ENCODE measurements around the gene PSMC6. TPM values are rescaled to one million over a fixed set of nuclear protein-coding genes. Genes with fewer than 3 reads are reported as not detected.

The PSMC6 gene
- total RNA-seq, 2 experiments from 2014 or later, result 85.4 to 98.3 TPM

DNA sequence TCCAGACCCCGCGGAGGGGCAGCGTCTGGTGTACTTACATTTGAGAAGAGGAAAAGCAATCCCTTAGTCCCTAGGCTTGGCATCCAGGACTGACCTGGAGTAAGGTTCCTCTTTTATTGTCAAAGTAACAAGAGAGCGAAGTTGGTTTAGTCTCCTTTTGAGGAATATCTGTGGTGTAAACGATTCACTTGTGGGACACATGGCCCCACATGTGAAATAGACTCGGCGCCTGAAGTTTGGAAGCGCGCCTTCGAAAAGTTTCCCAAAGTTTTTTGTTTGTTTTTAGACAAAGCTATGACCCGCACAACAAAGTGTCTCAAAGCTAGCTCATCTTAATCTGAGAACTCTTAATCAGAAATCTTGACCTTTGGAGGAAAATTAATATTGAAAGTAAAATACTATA, 23.7 kb downstream of the PSMC6 start:
- Histone ChIP-seq H2AFZ (ENCODE audit: low read length) (peak overlapping the region; percentile 59; the same call in 1 of the 2 replicates), H4K20me1 (ENCODE audit: insufficient read depth, low read length) (no peaks in the 10 kb centered on the region), H3K4me2 (ENCODE audit: low read length) (peak overlapping the region; percentile 90), H3K4me1 (ENCODE audit: insufficient read depth, low read length, poor library complexity, severe bottlenecking) (peaks cover 16% of the 10 kb centered on the region), H3K36me3 (ENCODE audit: insufficient read depth, low read length) (peaks cover 52% of the 10 kb centered on the region), H3K79me2 (ENCODE audit: insufficient read depth, low read depth, low read length) (peaks cover 15% of the 10 kb centered on the region), H3K9me3 (ENCODE audit: low read length) (no peaks in the 10 kb centered on the region), H3K4me3 (ENCODE audit: low read depth, low read length, poor library complexity, severe bottlenecking) (peak overlapping the region; percentile 90), H3K9me2 (ENCODE audit: insufficient read depth, low read length) (no peaks in the 10 kb centered on the region), H3K27ac (ENCODE audit: low read depth, low read length, poor library complexity, severe bottlenecking) (peak overlapping the region; percentile 47)
- TF ChIP-seq, protein P1, sequence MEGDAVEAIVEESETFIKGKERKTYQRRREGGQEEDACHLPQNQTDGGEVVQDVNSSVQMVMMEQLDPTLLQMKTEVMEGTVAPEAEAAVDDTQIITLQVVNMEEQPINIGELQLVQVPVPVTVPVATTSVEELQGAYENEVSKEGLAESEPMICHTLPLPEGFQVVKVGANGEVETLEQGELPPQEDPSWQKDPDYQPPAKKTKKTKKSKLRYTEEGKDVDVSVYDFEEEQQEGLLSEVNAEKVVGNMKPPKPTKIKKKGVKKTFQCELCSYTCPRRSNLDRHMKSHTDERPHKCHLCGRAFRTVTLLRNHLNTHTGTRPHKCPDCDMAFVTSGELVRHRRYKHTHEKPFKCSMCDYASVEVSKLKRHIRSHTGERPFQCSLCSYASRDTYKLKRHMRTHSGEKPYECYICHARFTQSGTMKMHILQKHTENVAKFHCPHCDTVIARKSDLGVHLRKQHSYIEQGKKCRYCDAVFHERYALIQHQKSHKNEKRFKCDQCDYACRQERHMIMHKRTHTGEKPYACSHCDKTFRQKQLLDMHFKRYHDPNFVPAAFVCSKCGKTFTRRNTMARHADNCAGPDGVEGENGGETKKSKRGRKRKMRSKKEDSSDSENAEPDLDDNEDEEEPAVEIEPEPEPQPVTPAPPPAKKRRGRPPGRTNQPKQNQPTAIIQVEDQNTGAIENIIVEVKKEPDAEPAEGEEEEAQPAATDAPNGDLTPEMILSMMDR (conservative IDR thresholded peaks at IDR 0.05; ENCODE audit: low read length), result no peak
- no peak for TF ChIP-seq EZH2phosphoT487 (IDR thresholded peaks at IDR 0.05; ENCODE audit: borderline replicate concordance, low read depth, low read length)
- BruUV-seq (replicated peaks), result no TSS peak
- intact Hi-C loops (cut with micrococcal nuclease; ENCODE audit: unreplicated experiment), result loop anchor here (2.0 to 5.0 kb wide), 2 partner anchors 24 to 178 kb away; partner anchors contain the start of genes GPR137C, PSMC6 and TXNDC16
- ChIA-PET CTCF (ENCODE audit: unreplicated experiment) (no interaction called here), POLR2A (interaction anchor here (0.6 to 2.2 kb wide), 5 partner anchors 10 to 179 kb away, joined by 3 to 13 read pairs (median 3); partner anchors contain the start of gene TXNDC16)
- DNase-seq (ENCODE audit: low spot score), result no peak

DNA sequence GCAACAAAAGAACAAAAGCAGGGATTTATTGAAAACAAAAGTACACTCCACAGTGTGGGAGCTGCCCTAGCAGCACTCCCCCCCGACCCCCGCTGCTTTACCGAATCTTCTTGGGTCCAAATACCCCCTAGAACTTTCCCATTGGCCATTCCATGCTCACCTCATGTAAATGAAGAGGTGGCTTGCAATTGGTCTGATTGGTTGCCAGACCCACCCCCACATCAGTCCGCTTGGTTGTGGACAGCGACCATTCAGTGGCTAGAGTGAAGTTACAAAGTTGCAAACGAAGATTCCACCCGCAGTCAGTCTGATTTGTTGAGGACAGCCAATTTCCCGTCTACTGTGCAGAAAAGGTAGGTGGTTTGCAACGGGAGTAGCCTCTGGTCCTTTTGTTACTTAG, 26.8 kb downstream of the PSMC6 start:
- peaks cover 25% of the 10 kb centered on the region for H3K79me2 ChIP-seq (ENCODE audit: insufficient read depth, low read depth, low read length)
- intact Hi-C loops (cut with micrococcal nuclease; ENCODE audit: unreplicated experiment), result loop anchor here (5.0 kb wide), 1 partner anchor 182 kb away; the partner anchor contains the start of genes GPR137C and TXNDC16
- CTCF ChIA-PET (ENCODE audit: unreplicated experiment), result no interaction called here

More for the DNA sequence above, 26.8 kb downstream of the PSMC6 start:
- TF ChIP-seq, protein P1 (conservative IDR thresholded peaks at IDR 0.05; ENCODE audit: low read length), result no peak
- no peak for TF ChIP-seq EZH2phosphoT487 (IDR thresholded peaks at IDR 0.05; ENCODE audit: borderline replicate concordance, low read depth, low read length)
- H3K27ac ChIP-seq (ENCODE audit: low read depth, low read length, poor library complexity, severe bottlenecking), result no peak overlapping the region
- no peak overlapping the region for H3K4me2 ChIP-seq (ENCODE audit: low read length)
- no peaks in the 10 kb centered on the region for H3K9me3 ChIP-seq (ENCODE audit: low read length)
- H4K20me1 ChIP-seq (ENCODE audit: insufficient read depth, low read length), result no peaks in the 10 kb centered on the region
- DNase-seq (ENCODE audit: low spot score), result no peak
- no TSS peak for BruUV-seq (replicated peaks)
- peaks cover 26% of the 10 kb centered on the region; the same call in 1 of the 2 replicates for H3K36me3 ChIP-seq (ENCODE audit: insufficient read depth, low read length)
- no peak overlapping the region for H2AFZ ChIP-seq (ENCODE audit: low read length)
- POLR2A ChIA-PET, result interaction anchor here (0.6 kb wide), 1 partner anchor 18 kb away, joined by 3 read pairs; no protein-coding TSS in a partner anchor
- no peak overlapping the region for H3K4me3 ChIP-seq (ENCODE audit: low read depth, low read length, poor library complexity, severe bottlenecking)
- H3K9me2 ChIP-seq (ENCODE audit: insufficient read depth, low read length), result no peaks in the 10 kb centered on the region
- H3K4me1 ChIP-seq (ENCODE audit: insufficient read depth, low read length, poor library complexity, severe bottlenecking), result peaks cover 20% of the 10 kb centered on the region
